ENCODE measurements around the gene PREX1.

DNA sequence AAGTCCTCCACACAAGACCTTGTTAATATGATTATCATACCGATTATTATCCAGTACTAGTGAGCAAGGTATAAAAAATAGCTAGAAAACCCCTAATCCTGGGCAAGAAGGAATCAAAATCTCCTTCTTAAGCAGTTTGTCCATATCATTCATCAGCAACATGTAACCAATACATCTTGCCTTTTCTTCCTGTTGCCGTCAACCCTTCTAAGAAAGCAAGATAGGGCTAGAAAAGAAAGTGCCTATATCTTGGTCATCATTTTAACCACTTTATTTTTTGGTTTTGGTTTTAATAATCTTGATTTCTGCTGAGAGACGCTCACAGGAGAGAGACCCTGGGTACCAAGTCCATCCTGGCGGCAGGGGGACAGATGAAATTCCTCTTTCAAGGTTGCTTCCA, 27.2 kb upstream of the PREX1 start:
- TF ChIP-seq POLR2A (IDR thresholded peaks at IDR 0.05; ENCODE audit: low read length) (no peak), GATA1 (IDR thresholded peaks at IDR 0.05; ENCODE audit: low read depth, low read length) (no peak)

Data from erythroblast (primary cell).